ENCODE results near the gene ANKRD44.

ANKRD44 gene

GRCh38 chr2:197158591-197159550, 151.7 kb downstream of the ANKRD44 start:
- H3K4me3 ChIP-seq (ENCODE audit: low read depth, low read length): no peak overlapping the region
- TF ChIP-seq CTCF (IDR thresholded peaks at IDR 0.05; ENCODE audit: borderline replicate concordance, insufficient read depth, low read depth, low read length): no peak

DNA sequence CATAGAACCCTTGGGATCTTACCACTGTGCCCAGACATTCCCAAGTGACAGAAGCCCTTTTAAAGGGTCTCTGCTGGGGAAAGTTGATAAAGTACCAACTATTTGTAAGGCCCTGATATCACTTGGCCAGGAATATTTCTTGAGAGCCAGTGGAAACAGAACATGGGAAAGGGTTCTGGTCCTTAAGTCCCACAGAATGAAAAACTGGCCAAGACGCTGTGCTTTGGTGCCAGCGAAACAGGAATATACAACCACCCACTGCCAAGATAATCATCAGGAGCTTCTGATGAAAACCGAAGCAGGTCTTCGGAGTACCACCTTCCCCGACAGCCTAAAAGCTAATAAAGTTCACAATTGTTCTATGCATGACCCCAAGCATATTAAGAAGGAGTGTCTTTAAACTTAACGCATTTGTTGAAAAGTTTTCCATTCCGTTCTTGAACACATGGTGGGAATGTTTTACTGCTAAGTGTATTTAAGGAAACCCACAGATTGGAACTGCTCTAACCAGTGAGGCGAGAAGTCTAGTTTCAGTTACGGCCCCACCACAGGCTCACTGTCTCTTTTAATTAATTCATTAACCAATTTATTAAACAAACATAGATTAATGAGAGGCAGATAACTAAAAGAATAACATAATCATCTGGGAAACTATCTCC, 152.6 kb downstream of the ANKRD44 start:
- TF ChIP-seq CTCF (IDR thresholded peaks at IDR 0.05; ENCODE audit: borderline replicate concordance, insufficient read depth, low read depth, low read length): no peak
- H3K4me3 ChIP-seq (ENCODE audit: low read depth, low read length): no peak overlapping the region

- TF ChIP-seq CTCF (IDR thresholded peaks at IDR 0.05; ENCODE audit: borderline replicate concordance, insufficient read depth, low read depth, low read length): no peak
- H3K4me3 ChIP-seq (ENCODE audit: low read depth, low read length): no peak overlapping the region
Observed at GRCh38 chr2:197156771-197157170, 153.8 kb downstream of the ANKRD44 start.

DNA sequence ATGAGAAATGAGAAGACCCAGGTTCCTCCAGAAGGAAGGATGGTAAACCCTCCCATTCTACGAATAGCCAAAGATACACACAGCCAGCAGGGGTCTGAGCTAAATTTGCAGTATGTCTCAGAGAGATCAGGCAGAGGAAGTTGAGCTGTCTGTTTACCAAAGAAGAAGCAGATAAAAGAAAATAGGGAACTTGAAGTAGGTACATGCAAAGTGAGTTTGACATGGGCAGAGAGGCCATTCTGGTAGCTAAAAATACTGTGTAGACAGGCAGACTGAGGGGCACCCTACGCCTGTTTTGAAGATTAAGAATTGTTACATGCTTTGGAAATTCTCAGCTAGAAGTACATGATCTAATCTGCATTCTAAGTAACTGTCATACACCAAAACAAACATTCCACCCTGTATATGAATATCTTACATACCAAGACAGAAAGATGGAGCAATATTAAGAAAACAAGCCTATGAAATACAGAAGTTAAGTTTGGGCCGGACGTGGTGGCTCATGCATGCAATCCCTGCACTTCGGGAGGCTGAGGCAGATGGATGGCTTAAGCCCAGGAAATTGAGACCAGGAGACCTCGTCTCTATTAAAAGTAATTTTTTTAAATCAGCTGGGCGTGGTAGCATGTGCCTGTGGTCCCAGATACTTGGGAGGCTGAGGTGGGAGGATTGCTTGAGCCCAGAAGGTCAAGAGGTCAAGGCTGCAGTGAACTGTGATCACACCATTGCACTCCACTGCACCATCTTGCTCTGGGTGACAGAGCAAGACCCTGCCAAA, 157.9 kb downstream of the ANKRD44 start:
- no peak overlapping the region for H3K4me3 ChIP-seq (ENCODE audit: low read depth, low read length)
- peak; percentile 32; the same call in 1 of the 2 replicates for TF ChIP-seq CTCF (IDR thresholded peaks at IDR 0.05; ENCODE audit: borderline replicate concordance, insufficient read depth, low read depth, low read length)

GRCh38 chr2:197149546-197149945, 161.0 kb downstream of the ANKRD44 start:
- TF ChIP-seq CTCF (IDR thresholded peaks at IDR 0.05; ENCODE audit: borderline replicate concordance, insufficient read depth, low read depth, low read length): no peak
- no peak overlapping the region for H3K4me3 ChIP-seq (ENCODE audit: low read depth, low read length)

DNA sequence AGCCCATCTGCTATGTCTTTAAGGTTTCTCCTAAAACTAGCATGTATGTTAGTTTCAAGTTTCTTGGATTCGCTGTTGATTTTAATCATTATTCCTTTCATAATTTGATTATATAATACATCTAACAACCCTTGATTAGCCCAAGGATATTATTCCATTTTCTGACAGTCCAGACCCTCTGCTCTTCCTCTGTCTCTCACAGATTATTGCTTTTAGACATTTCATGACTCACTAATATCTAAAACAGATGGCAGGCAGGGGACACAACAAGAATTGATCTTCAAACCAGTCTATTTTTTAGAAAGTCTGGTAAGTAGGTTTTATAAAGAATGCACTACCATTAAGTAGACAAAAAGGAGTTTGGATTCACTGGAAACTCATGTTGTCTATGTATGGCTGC, 162.2 kb downstream of the ANKRD44 start:
- no peak for TF ChIP-seq CTCF (IDR thresholded peaks at IDR 0.05; ENCODE audit: borderline replicate concordance, insufficient read depth, low read depth, low read length)
- H3K4me3 ChIP-seq (ENCODE audit: low read depth, low read length): no peak overlapping the region

Measured in GM12875 (cell line).